Measurements from ENCODE around the gene AHCTF1. TPM values are rescaled to one million over a fixed set of nuclear protein-coding genes. Genes with fewer than 3 reads are reported as not detected.
A peak's percentile ranks its signal among the peaks of the same experiment; 100 is the strongest.

The AHCTF1 gene
- total and polyA plus RNA-seq, 7 donors: 3.7 to 61.8 (median 35.7) TPM

- Histone ChIP-seq H3K4me1 (peaks cover 0 to 28% (median 22%) of the 10 kb centered on the region in 4 donors), H3K27me3 (peaks cover 0 to 26% (median 0%) of the 10 kb centered on the region in 3 donors), H3K27ac (no peak overlapping the region), H3K36me3 (no peaks in the 10 kb centered on the region), H3K9me3 (no peaks in the 10 kb centered on the region), H3K4me3 (no peak overlapping the region)
- WGBS, 2 donors: 87% methylated on average over 17 of the region's 17 CpGs
- intact Hi-C loops (cut with DNase I): no loop called here
- DNase-seq: no peak
- TF ChIP-seq, protein P1, sequence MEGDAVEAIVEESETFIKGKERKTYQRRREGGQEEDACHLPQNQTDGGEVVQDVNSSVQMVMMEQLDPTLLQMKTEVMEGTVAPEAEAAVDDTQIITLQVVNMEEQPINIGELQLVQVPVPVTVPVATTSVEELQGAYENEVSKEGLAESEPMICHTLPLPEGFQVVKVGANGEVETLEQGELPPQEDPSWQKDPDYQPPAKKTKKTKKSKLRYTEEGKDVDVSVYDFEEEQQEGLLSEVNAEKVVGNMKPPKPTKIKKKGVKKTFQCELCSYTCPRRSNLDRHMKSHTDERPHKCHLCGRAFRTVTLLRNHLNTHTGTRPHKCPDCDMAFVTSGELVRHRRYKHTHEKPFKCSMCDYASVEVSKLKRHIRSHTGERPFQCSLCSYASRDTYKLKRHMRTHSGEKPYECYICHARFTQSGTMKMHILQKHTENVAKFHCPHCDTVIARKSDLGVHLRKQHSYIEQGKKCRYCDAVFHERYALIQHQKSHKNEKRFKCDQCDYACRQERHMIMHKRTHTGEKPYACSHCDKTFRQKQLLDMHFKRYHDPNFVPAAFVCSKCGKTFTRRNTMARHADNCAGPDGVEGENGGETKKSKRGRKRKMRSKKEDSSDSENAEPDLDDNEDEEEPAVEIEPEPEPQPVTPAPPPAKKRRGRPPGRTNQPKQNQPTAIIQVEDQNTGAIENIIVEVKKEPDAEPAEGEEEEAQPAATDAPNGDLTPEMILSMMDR (IDR thresholded peaks at IDR 0.05): no peak
- no peak for TF ChIP-seq EP300 (IDR thresholded peaks at IDR 0.05)
- no peak for TF ChIP-seq POLR2AphosphoS5 (IDR thresholded peaks at IDR 0.05)
- TF ChIP-seq POLR2A (IDR thresholded peaks at IDR 0.05): no peak
Observed at GRCh38 chr1:246791303-246791918, 140.3 kb downstream of the AHCTF1 start.

DNA sequence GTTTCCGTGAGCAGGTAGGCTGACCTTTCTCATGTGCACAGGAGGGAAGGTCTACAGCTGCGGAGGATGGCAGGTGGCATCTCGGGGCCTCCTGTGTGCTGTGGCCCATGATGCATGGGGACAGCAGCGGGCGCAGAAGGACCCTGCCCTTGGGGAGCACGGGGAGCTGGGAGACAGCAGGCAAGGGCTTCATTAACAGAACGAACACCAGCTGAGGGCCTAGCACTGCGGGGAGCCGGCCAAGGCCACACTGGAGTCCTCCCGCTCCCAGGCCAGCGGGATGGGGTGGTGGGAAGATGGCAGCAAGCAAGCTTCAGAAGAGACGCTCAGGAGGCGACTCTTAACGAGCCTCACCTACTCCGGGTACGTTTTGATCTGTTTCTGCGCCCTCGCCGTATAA lies 140.9 kb downstream of the AHCTF1 start:
- WGBS, 2 donors: 92 to 95% methylated on average over 19 of the region's 19 CpGs
- peaks cover 0 to 28% (median 22%) of the 10 kb centered on the region in 4 donors for H3K4me1 ChIP-seq
- H3K9me3 ChIP-seq: no peaks in the 10 kb centered on the region
- H3K27ac ChIP-seq: no peak overlapping the region
- no peaks in the 10 kb centered on the region for H3K36me3 ChIP-seq
- H3K27me3 ChIP-seq: peaks cover 0 to 26% (median 0%) of the 10 kb centered on the region in 3 donors
- DNase-seq: no peak
- intact Hi-C loops (cut with DNase I): no loop called here
- no peak overlapping the region for H3K4me3 ChIP-seq
- no peak for TF ChIP-seq POLR2A (IDR thresholded peaks at IDR 0.05)
- no peak for TF ChIP-seq POLR2AphosphoS5 (IDR thresholded peaks at IDR 0.05)
- TF ChIP-seq EP300 (IDR thresholded peaks at IDR 0.05): no peak
- TF ChIP-seq, protein P1 (IDR thresholded peaks at IDR 0.05): no peak

- Histone ChIP-seq H3K36me3 (no peaks in the 10 kb centered on the region), H3K9me3 (no peaks in the 10 kb centered on the region), H3K4me1 (peaks cover 0 to 28% (median 22%) of the 10 kb centered on the region in 4 donors), H3K27ac (no peak overlapping the region), H3K27me3 (peaks cover 0 to 26% (median 0%) of the 10 kb centered on the region in 3 donors), H3K4me3 (no peak overlapping the region)
- DNase-seq: no peak
- intact Hi-C loops (cut with DNase I): no loop called here
- 96% methylated on average over 7 of the region's 7 CpGs for WGBS, 2 donors
- TF ChIP-seq POLR2AphosphoS5 (IDR thresholded peaks at IDR 0.05) (no peak), EP300 (IDR thresholded peaks at IDR 0.05) (no peak), POLR2A (IDR thresholded peaks at IDR 0.05) (no peak)
- TF ChIP-seq, protein P1 (IDR thresholded peaks at IDR 0.05): no peak
Observed at GRCh38 chr1:246790364-246790763, 141.4 kb downstream of the AHCTF1 start.

GRCh38 chr1:246789454-246790339 lies 142.1 kb downstream of the AHCTF1 start:
- H3K4me3 ChIP-seq: peak overlapping the region in 2 of 4 donors; percentile 46 to 51
- DNase-seq: no peak

More at GRCh38 chr1:246789454-246790339, 142.1 kb downstream of the AHCTF1 start:
- Histone ChIP-seq H3K27me3 (peaks cover 0 to 23% (median 0%) of the 10 kb centered on the region in 3 donors), H3K36me3 (no peaks in the 10 kb centered on the region), H3K4me1 (peaks cover 0 to 25% (median 19%) of the 10 kb centered on the region in 4 donors), H3K27ac (no peak overlapping the region), H3K9me3 (no peaks in the 10 kb centered on the region)
- 82 to 90% methylated on average over 25 of the region's 25 CpGs for WGBS, 2 donors
- TF ChIP-seq POLR2A (IDR thresholded peaks at IDR 0.05): no peak
- TF ChIP-seq, protein P1 (IDR thresholded peaks at IDR 0.05): no peak
- TF ChIP-seq EP300 (IDR thresholded peaks at IDR 0.05): no peak
- no peak for TF ChIP-seq POLR2AphosphoS5 (IDR thresholded peaks at IDR 0.05)
- intact Hi-C loops (cut with DNase I): no loop called here

Small RNA genes lying within 50 kb of the gene (small RNA-seq; reads per million reads assigned to genes)
- gene AC113174.1 (0 reads per million in 3 donors), gene RF00402 (0 reads per million in 3 donors)

Other genes with a start within 250 kb of the AHCTF1 start
- gene SCCPDH, start 207.5 kb downstream of the AHCTF1 start, total RNA-seq: 10 to 100 TPM; 26.0 to 44.9 (median 36.4) TPM
- gene SCCPDH, start 207.5 kb downstream of the AHCTF1 start, polyA plus RNA-seq: 10 to 100 TPM; 16.6 to 23.4 (median 23.0) TPM
- gene ZNF695, start 76.1 kb upstream of the AHCTF1 start, total RNA-seq: under 1 TPM in 1 of 4 donors, not detected in 3; 0.14 TPM
- gene ZNF695, start 76.1 kb upstream of the AHCTF1 start, polyA plus RNA-seq: 1 to 10 TPM in 2 of 3 donors, under 1 TPM in 1; under 0.01 to 1.4 (median 1.2) TPM
- gene ZNF670, start 146.9 kb upstream of the AHCTF1 start, total RNA-seq: 1 to 10 TPM; 3.0 to 6.7 (median 3.9) TPM
- 1 to 10 TPM; 2.1 to 3.5 (median 2.4) TPM for gene ZNF670, start 146.9 kb upstream of the AHCTF1 start, polyA plus RNA-seq
- 1 to 10 TPM; 4.2 to 5.8 (median 5.2) TPM for gene ZNF669, start 172.4 kb upstream of the AHCTF1 start, total RNA-seq
- 1 to 10 TPM; 3.6 to 5.1 (median 3.9) TPM for gene ZNF669, start 172.4 kb upstream of the AHCTF1 start, polyA plus RNA-seq
- 100 to 1,000 TPM in 2 of 4 donors, 10 to 100 TPM in 2; 43.2 to 122 (median 87.2) TPM for gene ZNF124, start 240.1 kb upstream of the AHCTF1 start, total RNA-seq
- 1 to 10 TPM; 4.5 to 8.4 (median 8.3) TPM for gene ZNF124, start 240.1 kb upstream of the AHCTF1 start, polyA plus RNA-seq

Data from sigmoid colon (tissue), 7 donors.